NCI-H345 treated with DMSO at 0.1 percent for 48 hours (cell line): Measurements from ENCODE around the gene TPSG1.
"Not testable (repeated sequence)": the region's sequence is repeated elsewhere in the genome, so short reads cannot be mapped to it uniquely, and the experiment has no call there.

Source experiments
- DNase-seq: peaks from one replicate; lab custom pipeline; 2025; ENCODE audit not compliant: unreplicated experiment; lab: John Stamatoyannopoulos, UW

TPSG1 gene

GRCh38 chr16:1198671-1199346 is 26.3 kb downstream of the TPSG1 start:
- not testable (repeated sequence) for DNase-seq

GRCh38 chr16:1198194-1198593 is 26.9 kb downstream of the TPSG1 start:
- DNase-seq: no peak

DNA sequence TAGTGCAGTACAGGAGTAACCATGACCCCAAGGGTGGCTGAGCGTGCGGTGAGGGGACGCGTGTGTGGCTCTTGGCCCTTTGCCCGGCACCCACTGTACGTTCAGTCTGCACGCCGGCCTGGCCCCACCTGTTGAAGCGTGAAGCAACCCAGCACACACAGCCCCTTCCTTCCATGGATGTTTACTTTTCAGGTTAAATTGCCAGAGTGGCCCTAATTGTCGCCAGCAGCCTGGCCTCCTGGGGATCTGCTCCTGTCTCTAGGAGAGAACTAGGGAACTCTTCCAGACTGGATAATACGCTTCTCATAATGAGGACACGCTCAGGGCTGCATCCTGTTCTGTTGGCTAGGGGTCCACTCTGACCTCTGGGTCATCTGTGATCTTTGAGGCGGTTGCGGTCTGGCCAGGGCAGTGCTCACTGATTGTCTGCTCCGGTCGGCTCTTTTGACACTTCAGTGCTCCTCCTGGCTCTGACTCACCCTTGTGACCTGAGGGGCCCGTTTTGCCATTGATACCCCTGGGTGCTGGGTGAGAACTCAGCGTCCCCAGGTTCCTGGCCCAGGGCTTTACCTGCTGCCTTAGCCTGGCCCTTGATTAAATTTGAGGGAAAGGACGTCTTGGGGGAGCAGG is 27.7 kb downstream of the TPSG1 start:
- DNase-seq: peak; percentile 90

- DNase-seq: no peak
These were observed 28.6 kb downstream of the TPSG1 start for GRCh38 chr16:1196494-1196893.

DNA sequence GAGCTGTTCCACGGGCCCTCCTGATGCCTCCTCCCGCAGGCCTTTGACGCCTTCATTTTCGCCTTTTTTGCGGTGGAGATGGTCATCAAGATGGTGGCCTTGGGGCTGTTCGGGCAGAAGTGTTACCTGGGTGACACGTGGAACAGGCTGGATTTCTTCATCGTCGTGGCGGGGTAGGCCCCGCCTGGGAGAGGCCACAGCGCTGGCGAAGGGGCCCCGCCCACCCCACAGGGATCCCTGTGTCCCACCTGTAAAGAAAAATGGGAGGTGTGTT is 29.7 kb downstream of the TPSG1 start:
- DNase-seq: no peak

GRCh38 chr16:1194665-1195392 is 30.2 kb downstream of the TPSG1 start:
- DNase-seq: no peak

DNA sequence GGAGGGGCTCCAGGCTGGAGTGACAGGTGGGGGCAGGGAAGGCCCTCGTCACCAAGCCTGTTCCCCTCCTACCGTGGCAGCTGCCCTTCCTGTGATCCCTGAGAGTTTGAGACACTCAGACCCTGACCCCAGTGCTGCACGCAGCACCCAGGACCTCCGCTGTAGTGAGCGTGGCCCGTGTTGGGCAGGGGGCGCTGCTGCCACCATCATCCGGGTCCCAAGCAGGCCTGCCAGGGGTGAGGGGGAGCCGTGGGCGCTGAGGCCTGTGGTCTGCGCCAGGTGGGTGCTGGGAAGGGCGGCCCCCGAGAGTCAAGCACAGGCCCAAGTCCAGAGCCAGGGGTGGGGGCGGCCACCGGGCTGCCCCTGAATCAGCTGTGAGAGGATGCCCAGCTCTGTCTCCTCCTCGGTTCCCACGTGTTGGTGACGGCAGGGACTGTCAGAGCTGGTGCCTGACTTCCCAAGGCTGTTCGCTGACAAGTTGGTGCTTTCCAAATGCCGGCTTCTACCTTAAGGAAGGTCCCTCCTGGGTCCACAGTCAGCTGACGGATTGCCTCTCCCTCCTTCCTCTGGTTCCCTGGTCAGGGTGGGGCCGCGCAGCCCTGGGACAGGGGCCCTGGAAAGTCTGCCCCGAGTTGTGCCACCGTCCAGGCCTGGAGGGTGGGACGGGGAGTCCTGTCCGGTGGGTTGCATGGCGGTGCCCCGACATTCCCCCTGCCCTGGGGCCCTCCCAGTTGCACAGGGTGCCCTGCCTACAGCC is 31.1 kb downstream of the TPSG1 start:
- DNase-seq: no peak

DNA sequence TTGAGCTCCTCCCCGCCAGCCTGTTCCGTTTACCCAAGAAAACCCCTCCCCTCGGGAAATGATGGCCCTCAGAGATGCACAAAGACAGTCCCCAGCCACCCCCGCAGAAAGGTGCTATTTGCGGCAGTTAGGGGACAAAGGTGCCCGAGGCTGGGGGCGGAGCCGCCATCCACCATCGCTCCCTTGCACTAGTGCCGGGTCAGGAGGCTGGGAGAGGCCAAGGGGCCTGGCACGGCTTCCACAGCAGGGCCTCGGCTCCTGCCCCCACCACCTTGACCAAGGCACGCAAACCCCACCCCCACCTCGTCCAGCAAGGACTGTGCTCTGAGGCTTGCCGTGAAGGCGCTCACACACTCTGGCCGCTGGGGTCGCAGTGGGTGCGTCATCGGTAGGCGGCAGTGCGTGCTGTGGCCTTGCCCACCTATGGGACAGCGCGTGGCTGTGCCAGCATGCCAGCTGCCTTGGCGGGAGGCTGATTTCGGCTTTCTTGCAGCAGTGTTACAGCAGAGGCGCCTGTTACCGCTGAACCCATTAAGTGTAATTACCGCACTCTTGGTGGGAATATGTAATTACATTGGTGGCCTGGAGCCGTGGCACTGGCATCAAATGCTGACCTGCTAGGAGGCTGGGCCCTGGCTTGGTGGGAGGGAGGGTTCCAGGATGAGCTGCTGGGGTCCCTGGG is 31.8 kb downstream of the TPSG1 start:
- DNase-seq: no peak

- DNase-seq: no peak
These were observed 32.5 kb downstream of the TPSG1 start for GRCh38 chr16:1192384-1193073.

GRCh38 chr16:1190789-1191188 is 34.3 kb downstream of the TPSG1 start:
- not testable (repeated sequence) for DNase-seq

GRCh38 chr16:1189455-1189854 is 35.6 kb downstream of the TPSG1 start:
- DNase-seq: no peak

GRCh38 chr16:1188432-1189189 is 36.5 kb downstream of the TPSG1 start:
- no peak for DNase-seq

DNA sequence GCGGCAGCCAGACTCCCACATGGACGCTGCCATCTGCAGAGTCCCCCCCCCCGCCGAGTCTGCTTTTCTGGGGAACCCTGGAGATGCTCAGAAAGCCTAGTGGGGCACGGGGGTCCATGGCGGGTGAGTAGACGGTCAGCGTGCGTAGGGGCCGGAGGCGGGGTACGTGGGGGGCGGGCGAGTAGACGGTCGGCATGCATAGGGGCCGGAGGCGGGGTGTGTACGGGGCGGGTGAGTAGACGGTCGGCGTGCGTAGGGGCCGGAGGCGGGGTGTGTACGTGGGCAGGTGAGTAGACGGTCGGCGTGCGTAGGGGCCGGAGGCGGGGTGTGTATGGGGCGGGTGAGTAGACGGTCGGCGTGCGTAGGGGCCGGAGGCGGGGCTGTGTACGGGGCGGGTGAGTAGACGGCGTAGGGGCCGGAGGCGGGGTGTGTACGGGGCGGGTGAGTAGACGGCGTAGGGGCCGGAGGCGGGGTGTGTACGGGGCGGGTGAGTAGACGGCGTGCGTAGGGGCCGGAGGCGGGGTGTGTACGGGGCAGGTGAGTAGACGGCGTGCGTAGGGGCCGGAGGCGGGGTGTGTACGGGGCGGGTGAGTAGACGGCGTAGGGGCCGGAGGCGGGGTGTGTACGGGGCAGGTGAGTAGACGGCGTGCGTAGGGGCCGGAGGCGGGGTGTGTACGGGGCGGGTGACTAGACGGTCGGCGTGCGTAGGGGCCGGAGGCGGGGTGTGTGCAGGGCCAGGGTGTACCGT is 39.4 kb downstream of the TPSG1 start:
- DNase-seq: not testable (repeated sequence)

DNA sequence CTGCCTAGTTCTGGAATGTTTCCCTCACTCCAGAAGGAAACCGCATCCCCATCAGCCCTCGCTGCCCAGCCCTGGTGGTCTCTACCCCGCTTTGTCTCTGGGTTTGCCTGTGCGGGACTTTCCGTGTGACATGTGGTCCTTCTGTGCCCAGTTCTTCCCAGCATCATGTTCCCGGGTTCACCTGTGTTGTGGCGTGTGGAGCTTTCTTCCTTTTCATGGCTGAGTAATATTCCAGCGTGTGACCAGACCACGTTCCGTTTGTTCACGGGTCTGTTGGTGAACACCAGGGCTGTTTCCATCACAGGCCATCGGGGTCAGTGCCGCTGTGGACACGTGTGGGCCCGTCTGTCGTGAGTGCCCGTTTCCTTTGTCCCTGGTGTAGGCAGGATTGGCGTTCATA is 40.1 kb downstream of the TPSG1 start:
- DNase-seq: no peak

DNA sequence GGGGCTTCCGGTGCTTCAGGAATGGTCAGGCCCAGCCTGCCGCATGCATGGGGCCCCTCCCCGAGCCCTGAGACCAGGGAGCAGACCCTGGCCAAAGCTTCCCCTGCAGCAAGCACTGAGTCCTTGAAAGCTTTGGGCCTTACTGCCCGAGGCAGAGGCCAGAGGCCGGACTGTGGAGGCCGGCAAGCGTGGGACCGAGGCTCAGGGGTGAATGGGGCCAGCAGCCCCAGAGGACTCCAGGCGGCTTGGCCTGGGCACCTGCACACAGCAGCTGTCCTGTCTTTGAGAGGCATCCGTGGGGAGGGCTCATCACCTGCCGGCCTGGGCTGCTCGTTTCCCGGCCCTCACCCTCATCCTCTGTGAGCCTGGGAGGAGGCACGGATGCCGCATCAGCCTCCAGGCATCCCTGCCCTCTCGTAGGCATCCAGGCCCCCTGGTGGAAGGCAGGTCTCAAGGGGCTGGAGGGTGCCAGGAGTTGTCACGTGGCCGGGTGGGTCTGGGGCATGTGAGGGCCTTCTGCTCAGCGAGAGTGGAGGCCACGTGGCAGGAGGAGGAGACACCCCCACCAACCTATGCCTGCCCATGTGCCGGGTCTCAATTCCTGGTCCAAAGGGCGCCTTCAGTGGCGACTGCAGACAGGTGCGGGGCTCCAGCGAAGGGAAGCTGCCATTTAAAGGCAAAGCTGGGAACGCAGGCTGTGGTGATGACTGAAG is 40.8 kb downstream of the TPSG1 start:
- DNase-seq: no peak

DNA sequence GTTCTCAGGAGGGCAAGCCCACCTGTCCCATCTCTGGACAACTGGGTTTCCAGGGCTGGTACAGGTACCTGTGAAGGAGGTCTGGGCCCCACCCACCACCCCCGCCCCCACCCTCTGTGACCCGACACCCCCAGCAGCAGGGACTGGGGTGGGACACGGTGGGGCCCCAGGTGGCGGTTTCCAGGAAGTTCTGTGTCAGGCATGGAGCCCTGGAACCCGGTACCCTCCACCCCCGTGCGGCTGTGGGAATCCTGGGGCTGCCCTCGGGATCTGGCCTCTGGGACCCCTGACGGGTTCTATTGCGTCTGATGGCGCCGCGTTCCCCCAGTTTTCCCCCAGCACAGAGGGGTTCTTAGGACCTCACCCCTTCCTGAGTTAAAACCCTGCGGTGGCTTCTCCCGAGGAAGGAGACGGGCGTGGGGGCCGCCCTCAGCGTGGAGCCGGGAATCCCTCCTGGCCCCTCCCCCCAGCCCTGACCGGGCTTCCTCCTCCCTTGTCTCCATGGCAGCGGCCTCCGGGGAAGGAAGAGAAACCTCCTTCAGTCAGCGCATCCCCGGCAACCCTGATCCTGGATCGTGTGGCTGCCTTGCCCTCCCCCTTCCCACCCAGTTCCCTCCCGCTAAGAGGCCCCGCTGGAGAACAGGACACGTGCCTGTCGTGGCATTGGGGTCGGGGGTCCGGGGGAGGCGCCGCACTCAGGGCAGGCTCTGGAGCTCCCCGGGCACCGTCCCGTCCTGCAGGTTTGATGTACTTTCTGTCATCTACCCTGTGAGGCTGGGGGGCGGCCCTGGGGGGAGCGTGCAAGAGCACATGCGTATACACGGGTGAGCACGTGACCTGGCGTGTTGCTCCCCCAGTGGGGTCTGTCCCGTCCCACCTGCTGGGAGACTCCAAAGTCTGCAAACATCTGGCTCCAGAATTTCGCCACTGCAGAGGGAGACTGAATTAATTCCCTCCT is 41.8 kb downstream of the TPSG1 start:
- DNase-seq: no peak

- no peak for DNase-seq
These were observed 42.8 kb downstream of the TPSG1 start for GRCh38 chr16:1182316-1182671.
